Measurements from ENCODE around the gene LNP1.

Gene LNP1

GRCh38 chr3:100483529-100483928, 82.2 kb downstream of the LNP1 start:
- no peak for DNase-seq

DNA sequence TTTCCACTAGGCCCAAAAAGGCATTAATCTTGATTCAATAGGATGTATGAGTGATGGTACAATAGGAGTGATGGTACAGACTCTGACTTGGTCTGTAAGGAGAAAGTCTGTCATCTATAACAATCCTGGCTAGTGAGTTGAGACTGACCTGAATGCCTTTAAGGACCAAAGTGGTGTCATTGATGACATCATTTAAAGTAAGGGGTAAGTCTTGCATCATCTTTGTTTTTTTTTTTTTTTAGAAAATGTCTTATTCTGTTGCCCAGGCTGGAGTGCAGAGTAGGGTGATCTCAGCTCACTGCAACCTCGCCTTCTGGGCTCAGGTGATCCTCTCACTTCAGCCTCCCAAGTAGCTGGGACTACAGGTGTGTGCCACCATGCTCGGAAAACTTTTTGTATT, 85.5 kb downstream of the LNP1 start:
- DNase-seq: no peak

DNA sequence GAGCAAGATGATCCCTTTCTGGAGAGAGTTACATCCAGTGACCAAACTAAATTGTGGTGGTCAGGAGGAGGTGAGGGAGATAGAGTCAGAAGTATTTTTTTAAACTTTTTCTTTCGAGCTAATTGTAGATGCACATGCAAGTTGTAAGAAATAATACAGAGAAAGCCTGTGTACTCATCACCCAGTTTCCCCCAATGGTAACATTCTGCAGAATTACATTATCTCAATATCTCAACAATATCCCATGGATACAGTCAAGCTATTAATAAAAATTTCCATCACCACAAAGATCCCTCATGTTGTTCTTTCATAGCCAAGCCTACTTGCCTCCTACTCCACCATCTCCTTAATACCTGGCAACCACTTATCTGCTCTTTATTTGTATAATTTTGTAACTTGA, 87.8 kb downstream of the LNP1 start:
- no peak for DNase-seq

- DNase-seq: peak; percentile 85
These were observed 91.0 kb downstream of the LNP1 start, which contains the start of gene TMEM45A for GRCh38 chr3:100492059-100493006. Gene TMEM45A (plus strand): TSS chr3:100492619. CDS start chr3:100555212, 62,593 bp downstream.

GRCh38 chr3:100496711-100497261, 95.4 kb downstream of the LNP1 start:
- no peak for DNase-seq

GRCh38 chr3:100499651-100500050, 98.3 kb downstream of the LNP1 start:
- DNase-seq: no peak

- no peak for DNase-seq
These were observed 99.1 kb downstream of the LNP1 start for GRCh38 chr3:100500320-100500880.

GRCh38 chr3:100503448-100503847, 102.1 kb downstream of the LNP1 start:
- no peak for DNase-seq

Data from DMS79 treated with DMSO at 0.1 percent for 48 hours (cell line).